H1 (cell line): Measurements from ENCODE around the gene REPS2. TPM values are rescaled to one million over a fixed set of nuclear protein-coding genes. Genes with fewer than 3 reads are reported as not detected.

Experiments used
- CTCF ChIA-PET: fragments of 300-600 bp; sonication (Branson Sonifier 250); formaldehyde crosslinking; loops from one replicate; lab custom pipeline; 2021; ENCODE audit not compliant: partially characterized antibody; lab: Charles Lee
- POLR2A ChIA-PET: fragments of 300-600 bp; sonication (Branson Sonifier 250); formaldehyde crosslinking; loops from one replicate; lab custom pipeline; 2021; ENCODE audit warnings: inconsistent platforms; ENCODE audit not compliant: partially characterized antibody; lab: Charles Lee
- DNase-seq, 2 experiments: peaks; one replicate each; pipeline versions ENCODE4 v3.0.0 to v3.0.0-alpha.2; 2010 to 2022; ENCODE audit warnings: low spot score in 2 of 2, low read depth in 1 of 2, mixed read lengths in 1 of 2
- FAIRE-seq: peaks from 2 replicates; lab custom pipeline; 2011; peaks lifted over from hg19 to GRCh38; lab: Jason Lieb, UNC
- H2AFZ ChIP-seq: 2 replicates; pipeline ENCODE4 v1.8.1; 2012; ENCODE audit warnings: low read length, inconsistent platforms
- H2AK5ac ChIP-seq: 2 replicates; pipeline ENCODE4 v1.6.1; 2013; ENCODE audit warnings: low read depth, low read length
- H2BK120ac ChIP-seq: replicated peaks from 2 replicates; pipeline ENCODE3; 2013; ENCODE audit warnings: low read depth, low read length, inconsistent platforms
- H2BK12ac ChIP-seq: 2 replicates; pipeline ENCODE4 v1.6.1; 2013; ENCODE audit warnings: low read depth, low read length
- H2BK15ac ChIP-seq: 2 replicates; pipeline ENCODE4 v1.6.1; 2013; ENCODE audit warnings: low read length
- H2BK20ac ChIP-seq: 2 replicates; pipeline ENCODE4 v1.6.1; 2013; ENCODE audit warnings: low read length
- H2BK5ac ChIP-seq: 2 replicates; pipeline ENCODE4 v1.6.1; 2013; ENCODE audit warnings: low read depth, low read length
- H3K14ac ChIP-seq: 2 replicates; pipeline ENCODE4 v1.6.1; 2013; ENCODE audit warnings: inconsistent platforms; ENCODE audit not compliant: insufficient read length
- H3K18ac ChIP-seq: 2 replicates; pipeline ENCODE4 v1.6.1; 2013; ENCODE audit warnings: low read length; ENCODE audit errors: extremely low read depth
- H3K23ac ChIP-seq: 2 replicates; pipeline ENCODE4 v1.6.1; 2013; ENCODE audit warnings: inconsistent platforms; ENCODE audit not compliant: insufficient read length
- H3K23me2 ChIP-seq: 2 replicates; pipeline ENCODE4 v1.6.1; 2013; ENCODE audit warnings: low read depth, low read length
- H3K27ac ChIP-seq: 2 replicates; pipeline ENCODE4 v1.6.1; 2011; ENCODE audit warnings: low read depth, low read length, inconsistent platforms
- H3K27me3 ChIP-seq, 4 experiments: replicated peaks in 1 of 4; 1 replicate in 1 of 4; 2 replicates in 3 of 4; pipeline versions ENCODE4 v1.6.1 to v1.8.1; 2011 to 2013; ENCODE audit warnings: low read length in 3 of 4, mild to moderate bottlenecking in 3 of 4, inconsistent platforms in 2 of 4, mixed read lengths in 2 of 4, moderate library complexity in 1 of 4; ENCODE audit not compliant: control insufficient read depth in 3 of 4, insufficient read depth in 3 of 4; ENCODE audit errors: extremely low read depth in 1 of 4
- H3K36me3 ChIP-seq, 4 experiments: 2 replicates each; pipeline versions ENCODE4 v1.6.1 to v1.8.1; 2011 to 2013; ENCODE audit warnings: mild to moderate bottlenecking in 4 of 4, low read length in 3 of 4, moderate library complexity in 2 of 4, control low read depth in 1 of 4, inconsistent platforms in 1 of 4; ENCODE audit not compliant: insufficient read depth in 4 of 4, control insufficient read depth in 2 of 4
- H3K4ac ChIP-seq: replicated peaks from 2 replicates; pipeline ENCODE3; 2013; ENCODE audit warnings: low read length, low read depth, mixed read lengths, inconsistent platforms; ENCODE audit not compliant: insufficient read length
- H3K4me1 ChIP-seq, 4 experiments: replicated peaks in 1 of 4; 1 replicate in 1 of 4; 2 replicates in 3 of 4; pipeline versions ENCODE4 v1.6.1 to v1.8.1; 2011 to 2013; ENCODE audit warnings: low read length in 3 of 4, inconsistent platforms in 2 of 4, mixed read lengths in 1 of 4; ENCODE audit not compliant: insufficient read depth in 4 of 4, control insufficient read depth in 3 of 4
- H3K4me2 ChIP-seq, 2 experiments: 2 replicates each; pipeline versions ENCODE4 v1.6.1 to v1.8.1; 2011 to 2013; ENCODE audit warnings: low read depth in 2 of 2, low read length in 2 of 2, control low read depth in 1 of 2, inconsistent platforms in 1 of 2, mild to moderate bottlenecking in 1 of 2; ENCODE audit not compliant: insufficient read depth in 1 of 2
- H3K4me3 ChIP-seq, 4 experiments: fragments of 200-600, 300-600 bp in 1 of 4; sonication (generic), shearing (Covaris generic), sonication (Bioruptor Twin) in 1 of 4; 2 replicates each; pipeline versions ENCODE4 v1.5.1 to v1.8.1; 2011 to 2016; ENCODE audit warnings: low read length in 4 of 4, low read depth in 3 of 4, control low read depth in 2 of 4, inconsistent platforms in 2 of 4, mild to moderate bottlenecking in 2 of 4, mixed read lengths in 1 of 4, moderate library complexity in 1 of 4; ENCODE audit not compliant: insufficient read depth in 2 of 4; ENCODE audit errors: extremely low read depth in 1 of 4
- H3K56ac ChIP-seq: replicated peaks from 2 replicates; pipeline ENCODE3; 2013; ENCODE audit warnings: low read depth, mild to moderate bottlenecking, mixed read lengths, low read length, inconsistent platforms; ENCODE audit not compliant: insufficient read length
- H3K79me1 ChIP-seq: 2 replicates; pipeline ENCODE4 v1.6.1; 2013; ENCODE audit warnings: low read depth, low read length, control low read depth
- H3K79me2 ChIP-seq, 2 experiments: 2 replicates each; pipeline versions ENCODE4 v1.6.1 to v1.8.1; 2012 to 2013; ENCODE audit warnings: low read length in 2 of 2, mild to moderate bottlenecking in 2 of 2, inconsistent platforms in 1 of 2; ENCODE audit not compliant: insufficient read depth in 2 of 2, control insufficient read depth in 1 of 2
- H3K9ac ChIP-seq, 4 experiments: replicated peaks in 1 of 4; 1 replicate in 1 of 4; 2 replicates in 3 of 4; pipeline versions ENCODE4 v1.6.1 to v1.8.1; 2011 to 2013; ENCODE audit warnings: low read depth in 3 of 4, low read length in 3 of 4, control low read depth in 2 of 4, mild to moderate bottlenecking in 2 of 4, moderate library complexity in 2 of 4, inconsistent platforms in 1 of 4; ENCODE audit errors: extremely low read depth in 1 of 4
- H3K9me3 ChIP-seq, 2 experiments: 2 replicates each; pipeline versions ENCODE4 v1.6.1 to v1.8.1; 2012 to 2013; ENCODE audit warnings: mild to moderate bottlenecking in 2 of 2, moderate library complexity in 2 of 2, control low read depth in 1 of 2, inconsistent platforms in 1 of 2, low read depth in 1 of 2, low read length in 1 of 2, mixed read lengths in 1 of 2; ENCODE audit not compliant: insufficient read depth in 2 of 2
- H4K20me1 ChIP-seq, 2 experiments: replicated peaks in 1 of 2; 2 replicates each; pipeline versions ENCODE3 to v1.8.1; 2011 to 2013; ENCODE audit warnings: inconsistent platforms in 2 of 2, low read length in 2 of 2, mild to moderate bottlenecking in 1 of 2; ENCODE audit not compliant: insufficient read depth in 2 of 2, control insufficient read depth in 1 of 2
- H4K5ac ChIP-seq: 2 replicates; pipeline ENCODE4 v1.6.1; 2013; ENCODE audit warnings: low read length, low read depth, mixed read lengths, inconsistent platforms; ENCODE audit not compliant: insufficient read length
- H4K8ac ChIP-seq: 2 replicates; pipeline ENCODE4 v1.8.0; 2013; ENCODE audit warnings: mild to moderate bottlenecking, moderate library complexity, low read length, inconsistent platforms; ENCODE audit not compliant: insufficient read depth; ENCODE audit errors: extremely low read depth
- H4K91ac ChIP-seq: replicated peaks from 2 replicates; pipeline ENCODE3; 2013; ENCODE audit warnings: low read length, mixed read lengths, inconsistent platforms; ENCODE audit not compliant: insufficient read length
- CHD2 ChIP-seq: IDR thresholded peaks from 2 replicates; pipeline ENCODE4 v1.6.1; 2012; ENCODE audit warnings: low read length, improper control_type of control experiment
- RAD21 ChIP-seq, 2 experiments: IDR thresholded peaks in 1 of 2; conservative IDR thresholded peaks in 1 of 2; 2 replicates each; pipeline ENCODE4 v1.6.1; 2011; ENCODE audit warnings: low read depth in 2 of 2, low read length in 2 of 2, improper control_type of control experiment in 1 of 2, inconsistent platforms in 1 of 2, mild to moderate bottlenecking in 1 of 2, moderate library complexity in 1 of 2
- WGBS, 2 experiments: shearing (Covaris generic) in 1 of 2; methylation state at CpG; one replicate each; pipeline versions ENCODE4 v1.1.6 to v1.1.7; 2013 to 2015; ENCODE audit warnings: low lambda C conversion rate in 2 of 2, mixed read lengths in 2 of 2, inconsistent platforms in 1 of 2, low coverage in 1 of 2, missing lambda C conversion rate in 1 of 2; ENCODE audit not compliant: insufficient replicate concordance in 2 of 2, insufficient coverage in 1 of 2, insufficient read length in 1 of 2; ENCODE audit errors: extremely low coverage in 1 of 2, missing lambda C conversion rate in 1 of 2; 5-methylcytosine and 5-hydroxymethylcytosine counted together
- polyA plus RNA-seq, 7 experiments: library from polyadenylated mRNA; depleted of rRNA in 3 of 7; stranded (reverse) in 5 of 7; unstranded in 2 of 7; fragments of >200 nt in 5 of 7; fragments of 200-250 nt in 2 of 7; gene quantifications; 1 replicate in 5 of 7; 2 replicates in 1 of 7; 4 replicates in 1 of 7; pipeline versions ENCODE4 v1.2.1 to v1.2.3, GENCODE V29; 2011 to 2013; ENCODE audit warnings: missing spikeins in 2 of 7, mixed read lengths in 2 of 7
- total RNA-seq: library from RNA; stranded (reverse); fragmentation: NEBNext Ultra II Directional; extraction: Animal tissue kit (Norgen Biotek cat#: 25700); gene quantifications from 2 replicates; pipeline ENCODE4 v1.2.1, GENCODE V29; 2021

Gene REPS2
- total and polyA plus RNA-seq, 2 of the 8 experiments (the other 6 are each of a cell fraction or from before 2014, with no cell fraction given) = 0.79 to 4.3 TPM

GRCh38 chrX:17024886-17025285 lies 78.4 kb downstream of the REPS2 start:
- Histone ChIP-seq H2BK120ac (no peak overlapping the region), H3K27me3 (no peaks in the 10 kb centered on the region), H3K18ac (no peak overlapping the region), H3K4ac (no peak overlapping the region), H3K36me3 (no peaks in the 10 kb centered on the region), H4K8ac (no peak overlapping the region), H3K23ac (no peak overlapping the region), H3K4me2 (no peak overlapping the region), H2BK15ac (no peak overlapping the region), H2BK20ac (no peak overlapping the region), H3K27ac (no peak overlapping the region), H3K56ac (no peak overlapping the region), H3K23me2 (no peaks in the 10 kb centered on the region), H4K5ac (no peak overlapping the region), H2AFZ (no peak overlapping the region), H3K14ac (no peak overlapping the region), H4K91ac (no peak overlapping the region), H3K4me1 (no peaks in the 10 kb centered on the region), H2BK5ac (no peak overlapping the region), H3K79me1 (no peaks in the 10 kb centered on the region), H3K9me3 (no peaks in the 10 kb centered on the region), H3K9ac (no peak overlapping the region), H2BK12ac (no peak overlapping the region), H3K4me3 (no peak overlapping the region), H2AK5ac (no peak overlapping the region), H3K79me2 (no peaks in the 10 kb centered on the region), H4K20me1 (no peaks in the 10 kb centered on the region)
- POLR2A ChIA-PET = interaction anchor here (0.6 kb wide), 1 partner anchor 9 kb away, joined by 3 read pairs; no protein-coding TSS in a partner anchor
- peak; percentile 69 for FAIRE-seq
- peak in 1 of 2 experiments; percentile 38 for DNase-seq
- WGBS, 2 experiments = 67% methylated on average over 3 of the region's 11 CpGs; no CpG with 5 or more reads in 1 of the 2 experiments
- TF ChIP-seq RAD21 (IDR thresholded peaks at IDR 0.05 in 1 of 2, conservative IDR thresholded peaks at IDR 0.05 in 1 of 2; ENCODE audit: low read depth in 2 of 2, low read length in 2 of 2) = peak in 1 of 2 experiments; percentile 11; a peak in 2 of 4 replicates
- TF ChIP-seq CHD2 = no peak
- CTCF ChIA-PET = interaction anchor here (0.7 to 1.4 kb wide), 4 partner anchors 14 to 58 kb away, joined by 3 to 6 read pairs (median 3); no protein-coding TSS in a partner anchor
